HepG2 (cell line): ENCODE results near the gene ZNF764. TPM values are rescaled to one million over a fixed set of nuclear protein-coding genes. Genes with fewer than 3 reads are reported as not detected.

Experiments used
- BATF2 ChIP-seq: sonication (generic); formaldehyde crosslinking; IDR thresholded peaks from 2 replicates; pipeline ENCODE4 v1.8.0; 2022; ENCODE audit warnings: mild to moderate bottlenecking, missing genetic modification reagents, moderate library complexity
- E2F5 ChIP-seq: sonication (generic); formaldehyde crosslinking; conservative IDR thresholded peaks from 2 replicates; pipeline ENCODE4 v1.4.0; 2020; ENCODE audit warnings: missing genetic modification reagents
- EED ChIP-seq: sonication (generic); formaldehyde crosslinking; IDR thresholded peaks from 2 replicates; pipeline ENCODE4 v1.5.0; 2020; ENCODE audit warnings: mild to moderate bottlenecking, missing genetic modification reagents
- FOXO1 ChIP-seq: sonication (generic); formaldehyde crosslinking; IDR thresholded peaks from 2 replicates; pipeline ENCODE4 v1.4.0; 2020; ENCODE audit warnings: missing genetic modification reagents
- ISL2 ChIP-seq: sonication (generic); formaldehyde crosslinking; IDR thresholded peaks from 2 replicates; pipeline ENCODE4 v1.5.0; 2020; ENCODE audit warnings: missing genetic modification reagents
- KLF6 ChIP-seq: IDR thresholded peaks from 2 replicates; pipeline ENCODE4 v1.8.0; 2016; ENCODE audit warnings: missing biosample characterization, missing genetic modification reagents
- NCOA5 ChIP-seq: sonication (generic); formaldehyde crosslinking; IDR thresholded peaks from 2 replicates; pipeline ENCODE4 v1.4.0; 2020; ENCODE audit warnings: missing genetic modification reagents
- SMYD3 ChIP-seq: sonication (generic); formaldehyde crosslinking; IDR thresholded peaks from 2 replicates; pipeline ENCODE4 v1.8.1; 2023; ENCODE audit warnings: mild to moderate bottlenecking, missing genetic modification reagents
- SUZ12 ChIP-seq: fragments of 150-350 bp; IDR thresholded peaks from 2 replicates; pipeline ENCODE4 v1.6.1; 2014; ENCODE audit warnings: low read depth, low read length
- ZFP41 ChIP-seq: sonication (generic); formaldehyde crosslinking; IDR thresholded peaks from 2 replicates; pipeline ENCODE4 v1.4.0; 2020; ENCODE audit warnings: mild to moderate bottlenecking, missing genetic modification reagents, borderline replicate concordance
- ZNF256 ChIP-seq: sonication (generic); formaldehyde crosslinking; conservative IDR thresholded peaks from 2 replicates; pipeline ENCODE4 v1.4.0; 2020; ENCODE audit warnings: missing genetic modification reagents
- ZNF333 ChIP-seq: sonication (generic); formaldehyde crosslinking; IDR thresholded peaks from 2 replicates; pipeline ENCODE4 v1.4.0; 2020; ENCODE audit warnings: mild to moderate bottlenecking, missing genetic modification reagents, borderline replicate concordance
- ZNF607 ChIP-seq: sonication (generic); formaldehyde crosslinking; IDR thresholded peaks from 2 replicates; pipeline ENCODE4 v1.5.1; 2020; ENCODE audit warnings: missing genetic modification reagents, mild to moderate bottlenecking, borderline replicate concordance
- ZSCAN30 ChIP-seq: sonication (generic); formaldehyde crosslinking; IDR thresholded peaks from 2 replicates; pipeline ENCODE4 v1.5.0; 2020; ENCODE audit warnings: mild to moderate bottlenecking, missing genetic modification reagents
- polyA plus RNA-seq, 8 experiments: library from polyadenylated mRNA; depleted of rRNA in 3 of 8; stranded (reverse) in 7 of 8; unstranded in 1 of 8; fragments of >200 nt; fragmentation: Illumina TruSeq in 4 of 8; extraction: Trizol in 4 of 8; gene quantifications; 2 replicates each; pipeline versions ENCODE4 v1.2.1 to v1.2.3, GENCODE V29; 2011 to 2016; ENCODE audit warnings: low read depth in 4 of 8, missing spikeins in 1 of 8, mixed read lengths in 1 of 8; ENCODE audit not compliant: insufficient read depth in 1 of 8
- total RNA-seq, 5 experiments: library from RNA; depleted of rRNA; stranded (reverse); fragments of >200 nt; fragmentation: Illumina TruSeq; extraction: Trizol; gene quantifications; 2 replicates each; pipeline ENCODE4 v1.2.3, GENCODE V29; 2016; ENCODE audit warnings: low read depth in 1 of 5
- TF ChIP-seq, protein P1 (sequence below): sonication (generic); formaldehyde crosslinking; IDR thresholded peaks from 2 replicates; pipeline ENCODE4 v1.5.0; 2020; ENCODE audit warnings: mild to moderate bottlenecking, missing genetic modification reagents
- TF ChIP-seq, protein P2 (sequence below): IDR thresholded peaks from 2 replicates; pipeline ENCODE4 v1.6.1; 2018; ENCODE audit warnings: missing genetic modification reagents
- TF ChIP-seq, protein P3 (sequence below): sonication (generic); formaldehyde crosslinking; IDR thresholded peaks from 2 replicates; pipeline ENCODE4 v1.8.1; 2023; ENCODE audit warnings: mild to moderate bottlenecking, missing genetic modification reagents
- TF ChIP-seq, protein P4 (sequence below), 2 experiments: sonication (generic) in 1 of 2; formaldehyde crosslinking in 1 of 2; IDR thresholded peaks; 2 replicates each; pipeline versions ENCODE4 v1.4.0 to v1.6.1; 2016 to 2020; ENCODE audit warnings: borderline replicate concordance in 1 of 2, low read depth in 1 of 2, mild to moderate bottlenecking in 1 of 2, missing genetic modification reagents in 1 of 2

The ZNF764 gene
- total and polyA plus RNA-seq, 2 of the 13 experiments (the other 11 are each of a cell fraction or from before 2014, with no cell fraction given), result 4.1 to 9.1 TPM

- TF ChIP-seq, protein P1, sequence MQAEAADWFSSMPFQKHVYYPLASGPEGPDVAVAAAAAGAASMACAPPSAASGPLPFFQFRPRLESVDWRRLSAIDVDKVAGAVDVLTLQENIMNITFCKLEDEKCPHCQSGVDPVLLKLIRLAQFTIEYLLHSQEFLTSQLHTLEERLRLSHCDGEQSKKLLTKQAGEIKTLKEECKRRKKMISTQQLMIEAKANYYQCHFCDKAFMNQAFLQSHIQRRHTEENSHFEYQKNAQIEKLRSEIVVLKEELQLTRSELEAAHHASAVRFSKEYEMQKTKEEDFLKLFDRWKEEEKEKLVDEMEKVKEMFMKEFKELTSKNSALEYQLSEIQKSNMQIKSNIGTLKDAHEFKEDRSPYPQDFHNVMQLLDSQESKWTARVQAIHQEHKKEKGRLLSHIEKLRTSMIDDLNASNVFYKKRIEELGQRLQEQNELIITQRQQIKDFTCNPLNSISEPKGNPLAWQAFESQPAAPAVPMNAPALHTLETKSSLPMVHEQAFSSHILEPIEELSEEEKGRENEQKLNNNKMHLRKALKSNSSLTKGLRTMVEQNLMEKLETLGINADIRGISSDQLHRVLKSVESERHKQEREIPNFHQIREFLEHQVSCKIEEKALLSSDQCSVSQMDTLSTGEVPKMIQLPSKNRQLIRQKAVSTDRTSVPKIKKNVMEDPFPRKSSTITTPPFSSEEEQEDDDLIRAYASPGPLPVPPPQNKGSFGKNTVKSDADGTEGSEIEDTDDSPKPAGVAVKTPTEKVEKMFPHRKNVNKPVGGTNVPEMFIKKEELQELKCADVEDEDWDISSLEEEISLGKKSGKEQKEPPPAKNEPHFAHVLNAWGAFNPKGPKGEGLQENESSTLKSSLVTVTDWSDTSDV (CRISPR knock-in tag), result peak; percentile 55; the same call in 1 of the 2 replicates
- no peak for TF ChIP-seq ZNF256 (CRISPR knock-in tag)
- no peak for TF ChIP-seq FOXO1 (CRISPR knock-in tag)
- no peak for TF ChIP-seq SUZ12
- no peak for TF ChIP-seq ZFP41 (CRISPR knock-in tag)
- TF ChIP-seq, protein P2, sequence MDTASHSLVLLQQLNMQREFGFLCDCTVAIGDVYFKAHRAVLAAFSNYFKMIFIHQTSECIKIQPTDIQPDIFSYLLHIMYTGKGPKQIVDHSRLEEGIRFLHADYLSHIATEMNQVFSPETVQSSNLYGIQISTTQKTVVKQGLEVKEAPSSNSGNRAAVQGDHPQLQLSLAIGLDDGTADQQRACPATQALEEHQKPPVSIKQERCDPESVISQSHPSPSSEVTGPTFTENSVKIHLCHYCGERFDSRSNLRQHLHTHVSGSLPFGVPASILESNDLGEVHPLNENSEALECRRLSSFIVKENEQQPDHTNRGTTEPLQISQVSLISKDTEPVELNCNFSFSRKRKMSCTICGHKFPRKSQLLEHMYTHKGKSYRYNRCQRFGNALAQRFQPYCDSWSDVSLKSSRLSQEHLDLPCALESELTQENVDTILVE (CRISPR knock-in tag), result no peak
- TF ChIP-seq, protein P3, sequence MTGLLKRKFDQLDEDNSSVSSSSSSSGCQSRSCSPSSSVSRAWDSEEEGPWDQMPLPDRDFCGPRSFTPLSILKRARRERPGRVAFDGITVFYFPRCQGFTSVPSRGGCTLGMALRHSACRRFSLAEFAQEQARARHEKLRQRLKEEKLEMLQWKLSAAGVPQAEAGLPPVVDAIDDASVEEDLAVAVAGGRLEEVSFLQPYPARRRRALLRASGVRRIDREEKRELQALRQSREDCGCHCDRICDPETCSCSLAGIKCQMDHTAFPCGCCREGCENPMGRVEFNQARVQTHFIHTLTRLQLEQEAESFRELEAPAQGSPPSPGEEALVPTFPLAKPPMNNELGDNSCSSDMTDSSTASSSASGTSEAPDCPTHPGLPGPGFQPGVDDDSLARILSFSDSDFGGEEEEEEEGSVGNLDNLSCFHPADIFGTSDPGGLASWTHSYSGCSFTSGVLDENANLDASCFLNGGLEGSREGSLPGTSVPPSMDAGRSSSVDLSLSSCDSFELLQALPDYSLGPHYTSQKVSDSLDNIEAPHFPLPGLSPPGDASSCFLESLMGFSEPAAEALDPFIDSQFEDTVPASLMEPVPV (CRISPR knock-in tag), result no peak
- TF ChIP-seq SMYD3 (CRISPR knock-in tag), result no peak
- TF ChIP-seq ISL2 (CRISPR knock-in tag), result 0 out of 2 replicates have a peak, but pooled peaks have one; percentile 16
- no peak for TF ChIP-seq BATF2 (CRISPR knock-in tag)
- TF ChIP-seq NCOA5 (CRISPR knock-in tag), result no peak
- TF ChIP-seq, protein P4, sequence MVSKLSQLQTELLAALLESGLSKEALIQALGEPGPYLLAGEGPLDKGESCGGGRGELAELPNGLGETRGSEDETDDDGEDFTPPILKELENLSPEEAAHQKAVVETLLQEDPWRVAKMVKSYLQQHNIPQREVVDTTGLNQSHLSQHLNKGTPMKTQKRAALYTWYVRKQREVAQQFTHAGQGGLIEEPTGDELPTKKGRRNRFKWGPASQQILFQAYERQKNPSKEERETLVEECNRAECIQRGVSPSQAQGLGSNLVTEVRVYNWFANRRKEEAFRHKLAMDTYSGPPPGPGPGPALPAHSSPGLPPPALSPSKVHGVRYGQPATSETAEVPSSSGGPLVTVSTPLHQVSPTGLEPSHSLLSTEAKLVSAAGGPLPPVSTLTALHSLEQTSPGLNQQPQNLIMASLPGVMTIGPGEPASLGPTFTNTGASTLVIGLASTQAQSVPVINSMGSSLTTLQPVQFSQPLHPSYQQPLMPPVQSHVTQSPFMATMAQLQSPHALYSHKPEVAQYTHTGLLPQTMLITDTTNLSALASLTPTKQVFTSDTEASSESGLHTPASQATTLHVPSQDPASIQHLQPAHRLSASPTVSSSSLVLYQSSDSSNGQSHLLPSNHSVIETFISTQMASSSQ (IDR thresholded peaks at IDR 0.05; ENCODE audit: low read depth), result no peak
- TF ChIP-seq, protein P4 (CRISPR knock-in tag; IDR thresholded peaks at IDR 0.05; ENCODE audit: borderline replicate concordance), result no peak
- 0 out of 2 replicates have a peak, but pooled peaks have one; percentile 22 for TF ChIP-seq KLF6
- peak; percentile 29 for TF ChIP-seq ZNF333 (CRISPR knock-in tag)
- TF ChIP-seq ZNF607 (CRISPR knock-in tag), result no peak
- TF ChIP-seq ZSCAN30 (CRISPR knock-in tag), result no peak
- no peak for TF ChIP-seq E2F5 (CRISPR knock-in tag)
- TF ChIP-seq EED (CRISPR knock-in tag), result no peak
Observed at GRCh38 chr16:30526137-30526822, 31.9 kb downstream of the ZNF764 start, which contains the start of gene ZNF768 (continued).
